ENCODE results near the gene FAM53B. TPM values are rescaled to one million over a fixed set of nuclear protein-coding genes. Genes with fewer than 3 reads are reported as not detected.

Gene FAM53B
- total RNA-seq, 1 donor from 2014 or later, result 18.5 TPM

DNA sequence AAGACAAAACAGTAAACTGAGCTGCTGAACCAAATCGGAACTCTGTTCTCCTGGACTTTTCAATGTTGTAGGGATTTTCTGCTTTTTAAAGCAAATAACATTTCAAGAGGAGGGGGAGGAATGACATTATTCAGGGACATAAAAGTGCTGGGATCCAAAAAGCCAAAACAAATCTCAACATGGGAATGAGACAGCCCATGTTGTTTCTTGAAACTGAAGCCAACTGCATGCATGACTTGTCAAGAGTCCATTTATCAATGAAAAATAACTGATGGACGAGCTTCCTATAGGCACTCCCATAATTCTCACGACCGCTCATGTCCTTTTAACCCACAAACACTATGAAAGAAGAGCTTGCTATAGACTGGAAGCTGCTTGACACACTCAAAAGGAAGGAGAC, 27.8 kb downstream of the FAM53B start:
- intact Hi-C loops (cut with DNase I), result no loop called here
- no peak for DNase-seq (ENCODE audit: low spot score)

- DNase-seq (ENCODE audit: low spot score), result no peak
Observed at GRCh38 chr10:124715439-124715838, 28.7 kb downstream of the FAM53B start.

DNA sequence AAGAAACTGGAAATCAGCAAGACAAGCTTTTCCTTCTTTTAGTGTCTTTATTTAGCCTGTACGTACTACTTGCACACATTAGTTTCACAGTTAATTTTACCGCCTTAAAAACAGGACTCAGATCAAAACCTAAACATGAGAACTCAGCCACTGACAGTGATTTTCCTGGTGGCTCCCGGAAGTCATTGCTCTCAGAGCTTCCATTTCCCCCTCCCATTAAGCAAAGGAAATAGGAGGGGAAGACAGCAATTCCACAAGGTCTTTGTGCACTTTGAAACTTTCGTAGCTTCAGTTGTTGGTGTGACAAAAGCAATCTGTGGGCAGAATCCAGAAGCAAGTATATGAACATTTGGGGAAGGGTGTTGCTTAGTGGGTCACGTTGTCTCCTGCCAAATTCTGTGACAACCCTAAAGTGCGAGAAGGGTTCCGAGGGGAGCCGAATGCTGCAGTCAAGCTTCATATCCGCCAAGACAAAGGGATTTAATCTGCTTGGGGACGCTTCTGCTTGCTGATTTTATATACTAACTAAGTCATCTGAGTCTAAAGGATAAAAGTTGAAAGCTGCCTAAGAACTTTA, 30.4 kb downstream of the FAM53B start:
- intact Hi-C loops (cut with DNase I), result no loop called here
- DNase-seq (ENCODE audit: low spot score), result no peak

More at GRCh38 chr10:124715439-124715838, 28.7 kb downstream of the FAM53B start:
- intact Hi-C loops (cut with DNase I), result no loop called here

DNA sequence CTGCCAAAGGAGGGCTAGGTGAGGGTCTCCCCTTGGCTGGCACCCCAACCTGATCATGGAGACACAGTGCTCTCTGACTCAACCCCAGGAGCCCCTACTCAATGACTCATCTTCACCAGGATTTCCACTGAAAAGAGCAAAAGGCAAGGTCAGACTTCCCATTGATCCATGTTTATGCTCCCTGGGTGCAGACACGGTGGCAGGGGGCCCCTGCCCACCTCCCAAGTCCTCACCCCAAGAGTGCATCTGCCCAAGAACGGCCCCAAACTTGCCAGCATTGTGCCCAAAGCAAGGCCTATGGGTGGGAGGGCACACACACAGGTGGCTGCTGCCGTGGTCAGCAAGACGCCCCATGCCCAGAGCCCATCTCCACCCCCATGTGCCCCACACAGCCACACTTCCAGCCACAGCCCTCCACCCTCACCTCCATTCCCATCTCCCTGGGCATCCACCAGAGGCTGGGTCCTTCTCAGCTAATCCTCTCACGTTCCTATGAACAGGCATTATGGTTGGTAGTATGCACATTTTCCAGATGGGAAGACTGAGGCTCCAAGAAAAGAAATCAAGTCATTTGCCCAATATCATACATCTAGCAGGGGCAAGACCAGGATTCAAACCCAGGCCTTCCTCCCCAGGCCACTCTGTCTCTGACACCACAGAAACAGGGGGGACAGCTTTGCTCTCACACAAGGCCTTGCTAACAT, 31.3 kb downstream of the FAM53B start:
- no peak for DNase-seq (ENCODE audit: low spot score)
- intact Hi-C loops (cut with DNase I), result no loop called here

DNA sequence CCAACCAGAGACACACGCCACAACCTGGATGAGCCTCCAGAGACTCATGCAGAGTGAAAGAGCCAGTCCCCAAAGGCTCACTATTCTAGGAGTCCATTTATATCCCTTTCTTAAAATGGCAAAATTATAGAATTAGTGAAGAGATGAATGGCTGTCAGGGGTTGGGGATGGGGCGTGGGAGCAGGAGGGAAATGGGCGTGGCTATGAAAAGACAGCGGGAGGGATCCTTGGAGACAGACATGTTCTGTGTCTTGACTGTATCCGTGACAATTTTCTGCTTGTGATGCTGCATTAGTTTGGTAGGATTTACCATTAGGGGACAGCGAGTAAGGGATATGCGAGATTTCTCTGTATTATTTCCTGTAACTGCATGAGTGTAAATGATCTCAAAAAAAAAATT, 33.0 kb downstream of the FAM53B start:
- intact Hi-C loops (cut with DNase I), result no loop called here
- no peak for DNase-seq (ENCODE audit: low spot score)

DNA sequence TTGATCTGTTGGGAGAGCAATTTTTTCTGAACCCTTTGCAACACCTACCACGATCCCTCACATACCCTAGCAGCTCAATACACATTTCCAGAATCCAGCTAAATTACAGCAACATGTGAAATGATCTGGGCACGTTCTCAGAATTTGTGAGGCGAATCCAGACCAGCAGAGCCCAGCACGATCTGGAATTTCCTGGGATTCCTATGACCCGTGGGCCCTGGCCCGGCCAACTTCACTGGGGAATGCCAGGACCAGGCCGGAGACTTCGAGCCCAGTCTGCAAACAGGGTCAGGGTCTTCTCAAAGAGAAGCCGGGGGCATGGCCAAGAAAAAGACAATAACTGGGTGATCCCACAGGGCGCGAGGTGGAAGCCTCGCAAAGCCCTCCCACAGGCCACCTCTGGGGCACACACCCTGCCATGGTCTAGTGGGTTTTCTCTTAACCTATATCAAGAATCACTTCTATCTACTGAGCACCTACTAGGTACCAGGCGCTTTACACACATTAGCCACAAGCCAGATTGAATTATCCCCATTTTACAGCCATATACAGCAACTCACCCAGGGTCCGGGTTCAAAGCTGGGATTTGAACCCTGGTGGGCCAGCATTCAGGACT, 33.8 kb downstream of the FAM53B start:
- no peak for DNase-seq (ENCODE audit: low spot score)
- intact Hi-C loops (cut with DNase I), result no loop called here

DNA sequence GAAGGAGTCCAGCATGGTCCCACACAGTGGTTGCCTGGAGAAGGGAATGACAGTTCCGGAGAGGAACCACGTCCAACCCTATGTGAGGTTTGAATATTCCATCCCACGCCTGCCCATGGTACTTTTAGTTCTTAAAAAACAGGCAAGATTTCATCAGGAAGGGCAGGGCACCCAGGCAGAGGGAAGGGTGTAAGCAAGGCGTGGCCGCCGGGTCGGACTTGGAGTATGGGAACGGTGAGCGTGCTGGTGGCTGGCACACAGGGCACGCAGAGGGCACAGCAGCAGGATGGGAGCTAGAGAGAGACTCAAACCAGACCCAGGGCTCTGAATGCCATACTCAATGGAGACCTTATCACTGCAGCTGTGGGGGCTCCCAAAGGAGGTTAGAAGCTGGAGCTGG, 34.3 kb downstream of the FAM53B start:
- DNase-seq (ENCODE audit: low spot score), result no peak
- intact Hi-C loops (cut with DNase I), result no loop called here

GRCh38 chr10:124708922-124709520, 35.2 kb downstream of the FAM53B start:
- intact Hi-C loops (cut with DNase I), result no loop called here
- DNase-seq (ENCODE audit: low spot score), result no peak

DNA sequence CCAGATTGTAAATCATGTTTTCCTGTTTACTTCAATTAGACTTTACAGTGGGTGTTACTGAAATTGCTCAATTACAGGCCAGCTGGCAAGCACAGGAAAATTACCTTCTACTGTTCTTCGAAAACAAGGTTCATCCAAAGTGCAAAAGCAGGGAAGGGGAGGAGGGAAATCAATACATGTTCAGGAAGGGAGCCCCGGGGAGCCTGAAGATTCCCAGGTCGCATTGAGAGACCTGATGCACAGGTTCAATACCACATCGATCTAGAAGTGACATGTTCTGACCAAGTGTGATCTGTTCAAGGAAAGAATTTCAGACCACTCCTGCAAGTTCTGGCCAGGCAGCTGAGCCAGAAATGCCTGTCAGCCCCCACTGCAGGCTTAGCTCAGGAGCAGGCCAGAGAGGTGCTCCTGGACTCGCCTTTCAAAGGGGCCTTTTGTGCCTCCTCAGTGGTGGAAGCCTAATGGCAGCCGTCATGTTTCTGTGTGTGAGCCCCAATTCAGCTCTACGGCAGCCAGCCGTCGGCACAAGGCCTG, 35.9 kb downstream of the FAM53B start:
- DNase-seq (ENCODE audit: low spot score), result no peak
- intact Hi-C loops (cut with DNase I), result no loop called here

DNA sequence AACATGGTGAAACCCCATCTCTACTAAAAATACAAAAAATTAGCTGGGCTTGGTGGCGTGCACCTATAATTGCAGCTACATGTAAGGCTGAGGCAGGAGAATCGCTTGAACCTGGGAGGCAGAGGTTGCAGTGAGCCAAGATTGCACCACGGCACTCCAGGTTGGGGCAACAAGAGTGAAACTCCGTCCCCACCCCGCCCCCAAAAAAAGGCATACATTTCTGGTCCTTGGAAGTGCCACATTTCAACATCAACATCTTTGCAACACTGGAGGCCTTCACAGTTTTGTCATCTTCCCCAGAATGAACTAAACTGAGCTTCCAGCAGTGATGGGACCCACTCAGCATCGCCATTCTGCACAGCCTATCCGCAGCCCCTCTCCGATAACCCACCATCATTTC, 36.6 kb downstream of the FAM53B start:
- no peak for DNase-seq (ENCODE audit: low spot score)
- intact Hi-C loops (cut with DNase I), result no loop called here

- intact Hi-C loops (cut with DNase I), result no loop called here
- DNase-seq (ENCODE audit: low spot score), result no peak
Observed at GRCh38 chr10:124707144-124707467, 37.1 kb downstream of the FAM53B start.

DNA sequence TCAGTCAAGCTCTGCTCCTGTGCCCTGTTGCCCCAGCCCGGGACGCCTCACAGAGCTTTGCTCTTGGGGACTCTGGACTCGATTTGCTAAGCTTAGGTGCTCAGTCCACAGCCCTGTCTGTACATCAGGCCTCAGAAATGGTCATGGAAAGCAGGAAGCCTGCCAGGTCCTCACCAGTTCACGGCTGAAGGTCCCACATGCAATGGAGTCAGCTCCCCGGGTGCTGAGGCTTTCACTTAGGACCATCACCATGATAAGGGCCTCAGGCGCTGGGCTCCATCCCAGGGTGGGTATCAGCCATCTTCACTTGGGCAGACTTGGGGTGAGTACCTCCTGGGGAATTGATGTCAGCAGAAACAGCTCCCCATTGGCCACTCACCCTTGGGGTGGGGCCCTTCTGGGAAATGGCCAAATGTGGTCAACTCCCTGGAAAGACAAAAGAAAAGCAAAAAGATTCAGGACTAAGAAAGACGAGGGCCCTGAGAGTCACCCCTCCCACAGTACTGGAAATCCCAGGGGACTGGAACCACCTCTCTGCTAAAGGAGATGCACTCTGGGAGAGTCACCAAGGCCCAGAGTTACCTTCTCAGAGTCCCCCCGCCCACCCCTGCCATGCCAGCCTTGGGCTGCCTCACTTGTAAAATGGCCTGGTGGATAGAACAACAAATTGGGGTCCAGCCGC, 37.6 kb downstream of the FAM53B start:
- DNase-seq (ENCODE audit: low spot score), result no peak
- intact Hi-C loops (cut with DNase I), result no loop called here

DNA sequence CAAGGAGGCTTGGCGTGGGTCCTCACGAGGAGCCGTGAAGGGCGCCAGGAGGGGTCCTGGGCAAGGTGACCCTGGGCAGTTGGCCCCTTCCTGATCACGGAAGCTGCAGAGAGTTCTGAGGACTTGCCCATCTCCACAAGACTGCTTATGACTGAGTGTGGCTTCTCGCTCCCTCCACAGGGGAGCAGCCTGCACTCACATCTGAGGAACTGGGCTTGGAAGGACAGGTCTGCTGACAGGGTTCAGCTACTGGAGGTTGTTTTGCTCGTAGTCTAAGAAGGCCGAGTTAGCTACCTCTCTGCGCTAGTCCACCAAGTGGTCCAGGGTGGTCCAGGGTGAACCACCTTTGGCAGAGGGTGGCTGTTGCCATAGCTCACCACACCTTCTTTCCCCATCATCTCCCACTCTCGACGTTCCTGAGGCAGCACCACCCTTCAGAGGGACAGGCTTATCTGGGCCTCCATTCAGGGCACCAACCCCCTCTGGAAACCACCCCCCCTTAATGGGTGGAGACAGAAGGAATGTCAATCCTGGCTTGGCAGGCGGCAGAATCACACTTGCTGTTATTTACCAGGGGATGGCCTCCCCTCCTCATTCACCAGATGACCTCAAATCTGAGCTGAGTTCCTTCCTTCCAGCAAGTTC, 38.2 kb downstream of the FAM53B start:
- intact Hi-C loops (cut with DNase I), result no loop called here
- DNase-seq (ENCODE audit: low spot score), result no peak

- intact Hi-C loops (cut with DNase I), result no loop called here
Observed at GRCh38 chr10:124705381-124705740, 38.8 kb downstream of the FAM53B start.

GRCh38 chr10:124704428-124705380, 39.5 kb downstream of the FAM53B start:
- DNase-seq (ENCODE audit: low spot score), result no peak
- intact Hi-C loops (cut with DNase I), result loop anchor here (5.0 kb wide), 2 partner anchors 38 to 57 kb away; partner anchors contain the start of gene FAM53B

More at GRCh38 chr10:124705381-124705740, 38.8 kb downstream of the FAM53B start:
- DNase-seq (ENCODE audit: low spot score), result no peak

- DNase-seq (ENCODE audit: low spot score), result peak; percentile 90
- intact Hi-C loops (cut with DNase I), result loop anchor here (5.0 kb wide), 2 partner anchors 38 to 57 kb away; partner anchors contain the start of gene FAM53B
Observed at GRCh38 chr10:124703778-124704427, 40.3 kb downstream of the FAM53B start.

- intact Hi-C loops (cut with DNase I), result loop anchor here (5.0 kb wide), 2 partner anchors 39 to 56 kb away; partner anchors contain the start of gene FAM53B
- DNase-seq (ENCODE audit: low spot score), result no peak
Observed at GRCh38 chr10:124703372-124703771, 40.8 kb downstream of the FAM53B start.

Data from cardiac septum (tissue), 1 donor.